ENCODE results near the gene SEMA3A.

GRCh38 chr7:84039432-84039831 lies 155.2 kb downstream of the SEMA3A start:
- TF ChIP-seq EZH2phosphoT487 (IDR thresholded peaks at IDR 0.05; ENCODE audit: insufficient read depth, low read depth) (no peak), EZH2 (IDR thresholded peaks at IDR 0.05; ENCODE audit: insufficient read depth, poor library complexity, severe bottlenecking) (no peak)

All from GM23248 (cell line).